ENCODE measurements around the gene CABLES1.

- TF ChIP-seq EZH2 (IDR thresholded peaks at IDR 0.05; ENCODE audit: insufficient read depth, poor library complexity, severe bottlenecking) (no peak), EZH2phosphoT487 (IDR thresholded peaks at IDR 0.05; ENCODE audit: insufficient read depth, low read depth) (no peak)
These were observed 41.6 kb downstream of the CABLES1 start for GRCh38 chr18:23176701-23177432.

Data from GM23248 (cell line).